CD14-positive monocyte (primary cell): ENCODE data around the gene PIK3CD. TPM values are rescaled to one million over a fixed set of nuclear protein-coding genes. Genes with fewer than 3 reads are reported as not detected.

ENCODE experiments used
- DNase-seq, 3 donors: peaks; one replicate each; pipeline ENCODE4 v3.0.0-alpha.2; 2011 to 2022
- H2AFZ ChIP-seq: 2 replicates; pipeline ENCODE4 v1.6.0; 2012; ENCODE audit warnings: mild to moderate bottlenecking, low read depth, low read length, inconsistent platforms; ENCODE audit not compliant: insufficient read depth, poor library complexity, severe bottlenecking
- H3K27ac ChIP-seq, 2 donors: 1 replicate in 1 of 2; 2 replicates in 1 of 2; pipeline ENCODE4 v1.5.1; 2012 to 2013; ENCODE audit warnings: low read length in 2 of 2, control low read depth in 1 of 2, inconsistent platforms in 1 of 2, low read depth in 1 of 2, mild to moderate bottlenecking in 1 of 2
- H3K27me3 ChIP-seq, 2 donors: one replicate each; pipeline versions ENCODE4 v1.6.0 to v1.6.1; 2011 to 2013; ENCODE audit warnings: low read length in 2 of 2; ENCODE audit not compliant: control insufficient read depth in 2 of 2, insufficient read depth in 2 of 2
- H3K36me3 ChIP-seq, 2 donors: replicated peaks in 1 of 2; 1 replicate in 1 of 2; 2 replicates in 1 of 2; pipeline versions ENCODE4 v1.5.1 to v1.6.1; 2012 to 2013; ENCODE audit warnings: low read length in 2 of 2, control low read depth in 1 of 2, inconsistent platforms in 1 of 2, mild to moderate bottlenecking in 1 of 2; ENCODE audit not compliant: insufficient read depth in 2 of 2, control insufficient read depth in 1 of 2
- H3K4me1 ChIP-seq, 2 donors: 1 replicate in 1 of 2; 2 replicates in 1 of 2; pipeline versions ENCODE4 v1.5.1 to v1.6.1; 2012 to 2013; ENCODE audit warnings: low read length in 2 of 2, control low read depth in 1 of 2, inconsistent platforms in 1 of 2, mild to moderate bottlenecking in 1 of 2, moderate library complexity in 1 of 2; ENCODE audit not compliant: insufficient read depth in 2 of 2, control insufficient read depth in 1 of 2
- H3K4me2 ChIP-seq: replicated peaks from 2 replicates; pipeline ENCODE3; 2012; ENCODE audit warnings: low read length, moderate library complexity, mild to moderate bottlenecking; ENCODE audit not compliant: poor library complexity, severe bottlenecking; ENCODE audit errors: extremely low read depth
- H3K4me3 ChIP-seq, 3 experiments: fragments of 200-600 bp in 1 of 3; sonication (generic) in 1 of 3; replicated peaks in 1 of 3; 1 replicate in 2 of 3; 2 replicates in 1 of 3; pipeline ENCODE4 v1.5.1; 2011 to 2013; ENCODE audit warnings: low read length in 3 of 3, mild to moderate bottlenecking in 3 of 3, control low read depth in 2 of 3, low read depth in 2 of 3, inconsistent platforms in 1 of 3, moderate library complexity in 1 of 3
- H3K79me2 ChIP-seq: 2 replicates; pipeline ENCODE4 v1.6.0; 2012; ENCODE audit warnings: mild to moderate bottlenecking, control low read depth, inconsistent platforms, low read length, moderate library complexity; ENCODE audit not compliant: insufficient read depth
- H3K9ac ChIP-seq: 2 replicates; pipeline ENCODE4 v1.6.0; 2017; ENCODE audit warnings: low read length, mild to moderate bottlenecking; ENCODE audit not compliant: insufficient read depth, poor library complexity, severe bottlenecking
- H3K9me3 ChIP-seq, 2 donors: replicated peaks in 1 of 2; 1 replicate in 1 of 2; 2 replicates in 1 of 2; pipeline versions ENCODE4 v1.5.1 to v1.6.1; 2012 to 2013; ENCODE audit warnings: low read length in 2 of 2, control low read depth in 1 of 2; ENCODE audit not compliant: control insufficient read depth in 1 of 2, insufficient read depth in 1 of 2
- H4K20me1 ChIP-seq: 2 replicates; pipeline ENCODE4 v1.6.0; 2012; ENCODE audit warnings: mild to moderate bottlenecking, low read length, control low read depth, moderate library complexity; ENCODE audit not compliant: insufficient read depth
- H3K27ac Mint-ChIP-seq, 7 donors: one replicate each; pipeline ENCODE4 v1.8.0; 2020; ENCODE audit warnings: mild to moderate bottlenecking in 7 of 7, mixed read lengths in 7 of 7, moderate library complexity in 6 of 7, inconsistent platforms in 2 of 7
- H3K27me3 Mint-ChIP-seq, 3 donors: one replicate each; pipeline ENCODE4 v1.8.0; 2021 to 2022; ENCODE audit warnings: low read depth in 3 of 3, mild to moderate bottlenecking in 3 of 3, mixed read lengths in 3 of 3, moderate library complexity in 3 of 3, inconsistent platforms in 1 of 3
- H3K36me3 Mint-ChIP-seq, 2 donors: one replicate each; pipeline ENCODE4 v1.8.0; 2020; ENCODE audit warnings: mixed read lengths in 2 of 2, inconsistent platforms in 1 of 2, mild to moderate bottlenecking in 1 of 2
- H3K4me1 Mint-ChIP-seq: one replicate; pipeline ENCODE4 v1.8.0; 2020; ENCODE audit warnings: mild to moderate bottlenecking, mixed read lengths
- H3K4me3 Mint-ChIP-seq, 2 donors: one replicate each; pipeline ENCODE4 v1.8.0; 2020; ENCODE audit warnings: mild to moderate bottlenecking in 2 of 2, mixed read lengths in 2 of 2, moderate library complexity in 1 of 2
- H3K9me3 Mint-ChIP-seq, 7 donors: one replicate each; pipeline ENCODE4 v1.8.0; 2020 to 2022; ENCODE audit warnings: mixed read lengths in 7 of 7, mild to moderate bottlenecking in 6 of 7, moderate library complexity in 6 of 7, inconsistent platforms in 2 of 7
- CTCF ChIP-seq: fragments of 200-600 bp; IDR thresholded peaks from one replicate; pipeline ENCODE4 v1.8.0; 2022; ENCODE audit warnings: antibody characterized with exemption, mild to moderate bottlenecking
- WGBS: methylation state at CpG from one replicate; pipeline ENCODE4 v1.1.5; 2013; ENCODE audit warnings: missing lambda C conversion rate; ENCODE audit not compliant: insufficient coverage; 5-methylcytosine and 5-hydroxymethylcytosine counted together
- intact Hi-C, 2 donors: fragments of 100-400 bp; cut with micrococcal nuclease; formaldehyde crosslinking; loops; one replicate each; pipeline versions ENCODE4 v1.15.0 to v1.15.1; 2023
- polyA plus RNA-seq, 3 donors: library from polyadenylated mRNA; depleted of rRNA in 1 of 3; unstranded in 2 of 3; stranded (reverse) in 1 of 3; fragments of 300-500 nt in 2 of 3; fragments of >200 nt in 1 of 3; fragmentation: Illumina TruSeq in 2 of 3; gene quantifications; 1 replicate in 2 of 3; 2 replicates in 1 of 3; pipeline ENCODE4 v1.2.3, GENCODE V29; 2012 to 2021

PIK3CD gene
- polyA plus RNA-seq, 3 donors = 33.2 to 120 (median 52.2) TPM

GRCh38 chr1:9634582-9634981 is 16.9 kb upstream of the PIK3CD start:
- H3K27ac ChIP-seq = no peak overlapping the region
- peaks cover 6% of the 10 kb centered on the region in 2 donors for H3K36me3 Mint-ChIP-seq
- peaks cover 49 to 62% of the 10 kb centered on the region in 2 donors for H3K4me1 ChIP-seq
- H3K36me3 ChIP-seq = no peaks in the 10 kb centered on the region
- H3K4me1 Mint-ChIP-seq = peaks cover 47% of the 10 kb centered on the region
- no peak for TF ChIP-seq CTCF
- peaks cover 0 to 3% of the 10 kb centered on the region in 2 donors for H3K9me3 ChIP-seq
- no peak overlapping the region for H3K4me3 ChIP-seq
- no peaks in the 10 kb centered on the region for H3K27me3 ChIP-seq
- H3K27me3 Mint-ChIP-seq = peaks cover 0 to 5% (median 5%) of the 10 kb centered on the region in 3 donors
- no peak overlapping the region for H2AFZ ChIP-seq
- H3K4me3 Mint-ChIP-seq = no peak overlapping the region
- no peak overlapping the region for H3K4me2 ChIP-seq
- 89% methylated on average over 1 of the region's 2 CpGs for WGBS
- no peak overlapping the region for H3K27ac Mint-ChIP-seq
- H3K9me3 Mint-ChIP-seq = peaks cover 0 to 9% (median 3%) of the 10 kb centered on the region in 7 donors
- no peaks in the 10 kb centered on the region for H4K20me1 ChIP-seq
- no peak for DNase-seq
- peaks cover 38% of the 10 kb centered on the region for H3K79me2 ChIP-seq
- no peak overlapping the region for H3K9ac ChIP-seq
- intact Hi-C loops = no loop called here

- H2AFZ ChIP-seq = no peak overlapping the region
- peaks cover 48% of the 10 kb centered on the region for H3K4me1 Mint-ChIP-seq
- peak overlapping the region; percentile 5 for H3K4me2 ChIP-seq
- intact Hi-C loops = no loop called here
- peak overlapping the region in 3 of 7 donors; percentile 41 to 69 (median 45) for H3K27ac Mint-ChIP-seq
- TF ChIP-seq CTCF = no peak
- H3K4me1 ChIP-seq = peaks cover 54 to 64% of the 10 kb centered on the region in 2 donors
- 33% methylated on average over 2 of the region's 6 CpGs for WGBS
- H3K9ac ChIP-seq = no peak overlapping the region
- H3K9me3 Mint-ChIP-seq = peaks cover 0 to 7% (median 3%) of the 10 kb centered on the region in 7 donors
- H3K4me3 Mint-ChIP-seq = no peak overlapping the region
- no peaks in the 10 kb centered on the region for H3K36me3 ChIP-seq
- H3K9me3 ChIP-seq = peaks cover 0 to 3% of the 10 kb centered on the region in 2 donors
- H3K36me3 Mint-ChIP-seq = peaks cover 8 to 9% of the 10 kb centered on the region in 2 donors
- H3K27me3 ChIP-seq = no peaks in the 10 kb centered on the region
- peak overlapping the region in 1 of 2 donors; percentile 28 for H3K27ac ChIP-seq
- no peak for DNase-seq
- no peak overlapping the region for H3K4me3 ChIP-seq
- H3K27me3 Mint-ChIP-seq = peaks cover 0 to 4% (median 3%) of the 10 kb centered on the region in 3 donors
- peaks cover 36% of the 10 kb centered on the region for H3K79me2 ChIP-seq
- no peaks in the 10 kb centered on the region for H4K20me1 ChIP-seq
Measured at GRCh38 chr1:9639227-9639626, 12.3 kb upstream of the PIK3CD start.
